ENCODE results near the gene CACNB2. TPM values are rescaled to one million over a fixed set of nuclear protein-coding genes. Genes with fewer than 3 reads are reported as not detected.
"Not testable (repeated sequence)": the region's sequence is repeated elsewhere in the genome, so short reads cannot be mapped to it uniquely, and the experiment has no call there.

Gene CACNB2
- total RNA-seq, 2 experiments from 2014 or later, result not detected

GRCh38 chr10:18556522-18557147 is 416.4 kb downstream of the CACNB2 start:
- H3K27ac Mint-ChIP-seq, result no peak overlapping the region
- no peak overlapping the region for H3K4me3 Mint-ChIP-seq
- no peaks in the 10 kb centered on the region for H3K4me1 Mint-ChIP-seq (ENCODE audit: low read depth)
- no peaks in the 10 kb centered on the region for H3K27me3 Mint-ChIP-seq (ENCODE audit: low read depth)
- DNase-seq, result no peak
- intact Hi-C loops (cut with micrococcal nuclease), result no loop called here
- H3K9me3 Mint-ChIP-seq, result no peaks in the 10 kb centered on the region
- CTCF ChIA-PET, result no interaction called here
- peaks cover 1% of the 10 kb centered on the region for H3K36me3 Mint-ChIP-seq (ENCODE audit: low read depth)

GRCh38 chr10:18557960-18558359 is 417.7 kb downstream of the CACNB2 start:
- Mint-ChIP-seq H3K36me3 (ENCODE audit: low read depth) (no peaks in the 10 kb centered on the region), H3K9me3 (no peaks in the 10 kb centered on the region), H3K27me3 (ENCODE audit: low read depth) (no peaks in the 10 kb centered on the region), H3K27ac (no peak overlapping the region), H3K4me1 (ENCODE audit: low read depth) (no peaks in the 10 kb centered on the region), H3K4me3 (no peak overlapping the region)
- CTCF ChIA-PET, result no interaction called here
- no peak for DNase-seq
- intact Hi-C loops (cut with micrococcal nuclease), result no loop called here

DNA sequence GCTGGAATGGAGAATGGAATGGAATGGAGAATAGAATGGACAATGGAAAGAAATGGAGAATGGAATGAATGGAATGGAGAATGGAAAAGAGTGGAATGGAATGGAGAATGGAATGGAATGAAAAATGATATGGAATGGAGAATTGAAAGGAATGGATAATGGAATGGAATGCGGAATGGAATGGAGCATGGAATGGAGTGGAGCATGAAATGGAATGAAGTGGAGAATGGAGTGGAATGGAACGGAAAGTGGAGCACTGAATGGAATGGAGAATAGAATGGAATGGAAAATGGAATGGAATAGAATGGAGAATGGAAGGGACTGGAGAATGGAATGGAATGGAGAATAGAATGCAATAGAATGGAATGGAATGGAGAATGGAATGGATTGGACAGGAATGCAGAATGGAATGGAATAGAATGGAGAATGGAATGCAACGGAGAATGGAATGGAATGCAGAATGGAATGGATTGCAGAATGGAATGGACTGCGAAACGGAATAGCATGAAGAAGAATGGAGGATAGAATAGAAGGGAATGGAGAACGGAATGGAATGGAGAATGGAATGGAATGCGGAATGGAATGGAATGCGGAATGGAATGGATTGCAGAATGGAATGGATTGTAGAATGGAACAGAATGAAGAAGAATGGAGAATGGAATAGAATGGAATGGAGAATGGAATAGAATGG is 421.8 kb downstream of the CACNB2 start:
- Mint-ChIP-seq H3K27ac (no peak overlapping the region), H3K36me3 (ENCODE audit: low read depth) (no peaks in the 10 kb centered on the region), H3K27me3 (ENCODE audit: low read depth) (no peaks in the 10 kb centered on the region), H3K4me3 (no peak overlapping the region), H3K4me1 (ENCODE audit: low read depth) (no peaks in the 10 kb centered on the region), H3K9me3 (no peaks in the 10 kb centered on the region)
- no peak for DNase-seq
- CTCF ChIA-PET, result no interaction called here
- intact Hi-C loops (cut with micrococcal nuclease), result no loop called here

DNA sequence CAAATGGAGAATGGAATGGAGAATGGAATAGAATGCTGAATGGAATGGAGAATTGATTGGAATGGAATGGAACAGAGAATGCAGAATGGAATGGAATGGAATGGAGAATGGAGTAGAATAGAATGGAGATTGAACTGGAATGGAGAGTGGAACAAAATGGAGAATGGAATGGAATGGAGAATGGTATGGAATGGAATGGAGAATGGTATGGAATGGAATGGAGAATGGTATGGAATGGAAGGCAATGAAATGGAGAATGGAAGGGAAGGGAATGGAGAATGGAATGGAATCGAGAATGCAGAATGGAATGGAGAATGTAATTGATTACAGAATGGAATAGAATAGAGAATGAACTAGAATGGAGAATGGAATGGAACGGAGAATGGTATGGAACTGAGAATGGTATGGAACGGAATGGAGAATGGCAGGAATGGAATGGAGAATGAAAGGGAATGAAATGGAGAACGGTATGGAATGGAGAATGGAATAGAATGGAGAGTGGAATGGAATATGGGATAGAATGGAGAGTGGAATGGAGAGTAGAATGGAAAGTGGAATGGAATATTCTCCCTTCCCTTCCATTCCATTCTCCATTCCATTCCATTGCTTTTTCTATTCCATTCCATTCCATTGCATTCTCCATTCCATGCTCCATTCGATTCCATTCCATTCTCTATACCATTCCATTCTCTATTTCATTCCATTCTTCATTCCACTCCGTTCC is 422.9 kb downstream of the CACNB2 start:
- no peak overlapping the region for H3K27ac Mint-ChIP-seq
- intact Hi-C loops (cut with micrococcal nuclease), result no loop called here
- H3K4me3 Mint-ChIP-seq, result no peak overlapping the region
- H3K27me3 Mint-ChIP-seq (ENCODE audit: low read depth), result no peaks in the 10 kb centered on the region
- no peaks in the 10 kb centered on the region for H3K4me1 Mint-ChIP-seq (ENCODE audit: low read depth)
- CTCF ChIA-PET, result no interaction called here
- no peak for DNase-seq
- no peaks in the 10 kb centered on the region for H3K9me3 Mint-ChIP-seq
- no peaks in the 10 kb centered on the region for H3K36me3 Mint-ChIP-seq (ENCODE audit: low read depth)

DNA sequence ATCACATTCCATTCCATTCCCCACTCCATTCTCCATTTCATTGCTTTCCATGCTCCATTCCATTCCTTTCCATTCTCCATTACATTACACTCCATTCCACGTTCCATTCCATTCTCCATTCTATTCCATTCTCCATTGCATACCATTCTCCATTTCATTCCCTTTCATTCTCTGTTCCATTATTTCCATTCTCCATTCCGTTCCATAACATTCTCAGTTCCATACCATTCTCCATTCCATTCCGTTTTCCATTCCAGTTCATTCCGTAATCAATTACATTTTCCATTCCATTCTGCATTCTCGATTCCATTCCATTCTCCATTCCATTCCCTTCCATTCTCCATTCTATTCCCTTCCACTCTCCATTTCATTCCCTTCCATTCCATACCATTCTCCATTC is 424.8 kb downstream of the CACNB2 start:
- H3K4me1 Mint-ChIP-seq (ENCODE audit: low read depth), result no peaks in the 10 kb centered on the region
- H3K27me3 Mint-ChIP-seq (ENCODE audit: low read depth), result no peaks in the 10 kb centered on the region
- CTCF ChIA-PET, result no interaction called here
- H3K9me3 Mint-ChIP-seq, result no peaks in the 10 kb centered on the region
- H3K36me3 Mint-ChIP-seq (ENCODE audit: low read depth), result no peaks in the 10 kb centered on the region
- H3K4me3 Mint-ChIP-seq, result no peak overlapping the region
- H3K27ac Mint-ChIP-seq, result no peak overlapping the region
- intact Hi-C loops (cut with micrococcal nuclease), result no loop called here
- DNase-seq, result no peak

DNA sequence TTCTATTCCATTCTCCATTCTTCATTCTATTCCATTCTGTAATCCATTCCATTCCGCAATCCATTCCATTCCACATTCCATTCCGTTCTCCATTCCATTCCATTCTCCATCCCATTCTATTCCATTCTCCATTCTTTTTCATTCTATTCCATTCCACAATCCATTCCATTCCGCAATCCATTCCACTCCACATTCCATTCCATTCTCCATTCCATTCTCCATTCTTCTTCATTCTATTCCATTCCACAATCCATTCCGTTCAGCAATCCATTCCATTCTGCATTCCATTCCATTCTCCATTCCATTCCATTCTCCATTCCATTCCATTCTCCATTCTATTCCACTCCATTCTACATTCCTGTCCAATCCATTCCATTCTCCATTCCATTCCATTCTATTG is 426.0 kb downstream of the CACNB2 start:
- no peak for DNase-seq
- CTCF ChIA-PET, result no interaction called here
- no peaks in the 10 kb centered on the region for H3K9me3 Mint-ChIP-seq
- intact Hi-C loops (cut with micrococcal nuclease), result no loop called here
- H3K27ac Mint-ChIP-seq, result no peak overlapping the region
- no peaks in the 10 kb centered on the region for H3K27me3 Mint-ChIP-seq (ENCODE audit: low read depth)
- H3K36me3 Mint-ChIP-seq (ENCODE audit: low read depth), result no peaks in the 10 kb centered on the region
- H3K4me3 Mint-ChIP-seq, result no peak overlapping the region
- H3K4me1 Mint-ChIP-seq (ENCODE audit: low read depth), result no peaks in the 10 kb centered on the region

- H3K27me3 Mint-ChIP-seq (ENCODE audit: low read depth), result no peaks in the 10 kb centered on the region
- H3K9me3 Mint-ChIP-seq, result no peaks in the 10 kb centered on the region
- DNase-seq, result no peak
- no peaks in the 10 kb centered on the region for H3K4me1 Mint-ChIP-seq (ENCODE audit: low read depth)
- intact Hi-C loops (cut with micrococcal nuclease), result no loop called here
- no peak overlapping the region for H3K27ac Mint-ChIP-seq
- no peak overlapping the region for H3K4me3 Mint-ChIP-seq
- H3K36me3 Mint-ChIP-seq (ENCODE audit: low read depth), result no peaks in the 10 kb centered on the region
- CTCF ChIA-PET, result no interaction called here
Observed at GRCh38 chr10:18567343-18567856, 427.2 kb downstream of the CACNB2 start.

- intact Hi-C loops (cut with micrococcal nuclease); H3K4me3 Mint-ChIP-seq; DNase-seq; CTCF ChIA-PET; H3K27ac Mint-ChIP-seq; H3K36me3 Mint-ChIP-seq (ENCODE audit: low read depth); H3K27me3 Mint-ChIP-seq (ENCODE audit: low read depth); H3K4me1 Mint-ChIP-seq (ENCODE audit: low read depth); H3K9me3 Mint-ChIP-seq: not testable (repeated sequence)
Observed at GRCh38 chr10:18570386-18570785, 430.2 kb downstream of the CACNB2 start.

DNA sequence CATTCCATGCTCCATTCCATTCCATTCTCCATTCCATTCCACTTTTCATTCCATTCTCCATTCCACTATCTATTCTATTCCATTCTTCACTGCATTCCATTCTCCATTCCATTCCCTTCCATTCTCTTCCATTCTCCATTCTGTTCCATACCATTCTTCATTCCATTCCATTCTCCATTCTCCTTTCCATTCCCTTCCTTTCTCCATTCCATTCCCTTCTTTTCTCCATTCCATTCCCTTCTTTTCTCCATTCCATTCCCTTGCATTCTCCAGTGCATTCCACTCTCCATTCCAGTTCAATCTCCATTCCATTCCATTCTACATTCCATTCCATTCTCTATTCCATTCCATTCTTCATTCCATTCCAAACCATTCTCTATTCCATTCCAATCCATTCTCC is 430.9 kb downstream of the CACNB2 start:
- no peaks in the 10 kb centered on the region for H3K4me1 Mint-ChIP-seq (ENCODE audit: low read depth)
- DNase-seq, result no peak
- CTCF ChIA-PET, result no interaction called here
- no peak overlapping the region for H3K27ac Mint-ChIP-seq
- no peaks in the 10 kb centered on the region for H3K27me3 Mint-ChIP-seq (ENCODE audit: low read depth)
- H3K4me3 Mint-ChIP-seq, result no peak overlapping the region
- H3K9me3 Mint-ChIP-seq, result no peaks in the 10 kb centered on the region
- H3K36me3 Mint-ChIP-seq (ENCODE audit: low read depth), result peaks cover 9% of the 10 kb centered on the region
- intact Hi-C loops (cut with micrococcal nuclease), result no loop called here

DNA sequence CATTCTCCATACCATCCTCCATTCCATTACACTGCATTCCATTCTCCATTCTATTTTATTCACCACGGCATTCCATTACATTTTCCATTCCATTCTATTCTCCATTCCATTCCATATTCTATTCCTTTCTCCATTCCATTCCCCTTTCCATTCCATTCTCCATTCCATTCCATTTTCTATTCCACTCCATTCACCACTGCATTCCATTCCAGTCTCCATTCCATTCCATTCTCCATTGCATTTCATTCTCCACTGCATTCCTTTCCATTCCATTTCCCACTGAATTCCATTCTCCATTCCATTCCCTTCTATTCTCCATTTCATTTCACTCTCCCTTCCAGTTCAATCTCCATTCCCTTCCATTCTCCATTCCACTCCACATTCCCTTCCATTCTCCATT is 431.6 kb downstream of the CACNB2 start:
- Mint-ChIP-seq H3K27me3 (ENCODE audit: low read depth) (no peaks in the 10 kb centered on the region), H3K27ac (no peak overlapping the region), H3K4me1 (ENCODE audit: low read depth) (no peaks in the 10 kb centered on the region), H3K4me3 (no peak overlapping the region), H3K36me3 (ENCODE audit: low read depth) (peaks cover 15% of the 10 kb centered on the region), H3K9me3 (no peaks in the 10 kb centered on the region)
- intact Hi-C loops (cut with micrococcal nuclease), result no loop called here
- DNase-seq, result no peak
- CTCF ChIA-PET, result no interaction called here

DNA sequence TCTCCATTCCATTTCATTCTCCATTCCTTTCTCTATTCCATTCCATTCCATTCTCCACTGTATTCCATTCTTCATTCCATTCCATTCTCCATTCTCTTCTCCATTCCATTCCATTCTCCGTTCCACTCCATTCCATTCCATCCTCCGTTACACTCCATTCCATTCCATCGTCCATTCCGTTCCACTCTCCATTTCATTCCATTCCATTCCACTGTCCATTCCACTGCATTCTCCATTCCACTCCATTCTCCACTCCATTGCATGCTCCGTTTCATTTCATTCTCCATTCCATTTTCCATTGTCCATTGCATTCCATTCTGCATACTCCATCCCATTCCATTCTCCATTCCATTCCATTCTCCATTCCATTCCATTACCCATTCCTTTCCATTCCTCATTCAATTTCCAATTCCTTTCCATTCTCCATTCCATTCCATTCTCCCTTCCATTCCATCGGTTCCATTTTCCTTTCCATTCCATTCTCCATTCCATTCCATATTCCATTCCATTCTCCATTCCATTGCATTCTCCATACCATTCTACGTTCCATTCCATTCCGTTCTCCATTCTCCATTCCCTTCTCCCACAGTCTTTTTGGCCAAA is 432.8 kb downstream of the CACNB2 start:
- CTCF ChIA-PET, result no interaction called here
- Mint-ChIP-seq H3K27ac (no peak overlapping the region), H3K36me3 (ENCODE audit: low read depth) (peaks cover 27% of the 10 kb centered on the region), H3K4me3 (no peak overlapping the region), H3K4me1 (ENCODE audit: low read depth) (no peaks in the 10 kb centered on the region), H3K9me3 (peaks cover 6% of the 10 kb centered on the region), H3K27me3 (ENCODE audit: low read depth) (no peaks in the 10 kb centered on the region)
- DNase-seq, result no peak
- intact Hi-C loops (cut with micrococcal nuclease), result no loop called here

GRCh38 chr10:18576586-18576985 is 436.4 kb downstream of the CACNB2 start:
- no peak for DNase-seq
- Mint-ChIP-seq H3K4me1 (ENCODE audit: low read depth) (no peaks in the 10 kb centered on the region), H3K4me3 (no peak overlapping the region), H3K9me3 (peaks cover 12% of the 10 kb centered on the region), H3K36me3 (ENCODE audit: low read depth) (peaks cover 59% of the 10 kb centered on the region), H3K27ac (no peak overlapping the region), H3K27me3 (ENCODE audit: low read depth) (no peaks in the 10 kb centered on the region)
- intact Hi-C loops (cut with micrococcal nuclease), result no loop called here
- CTCF ChIA-PET, result no interaction called here

All from activated naive CD4-positive, alpha-beta T cell treated with anti-CD3 and anti-CD28 coated beads for 36 hours (primary cell).